Measurements from ENCODE around the gene UBE2G2.
"Not testable (repeated sequence)": the region's sequence is repeated elsewhere in the genome, so short reads cannot be mapped to it uniquely, and the experiment has no call there.

UBE2G2 gene

DNA sequence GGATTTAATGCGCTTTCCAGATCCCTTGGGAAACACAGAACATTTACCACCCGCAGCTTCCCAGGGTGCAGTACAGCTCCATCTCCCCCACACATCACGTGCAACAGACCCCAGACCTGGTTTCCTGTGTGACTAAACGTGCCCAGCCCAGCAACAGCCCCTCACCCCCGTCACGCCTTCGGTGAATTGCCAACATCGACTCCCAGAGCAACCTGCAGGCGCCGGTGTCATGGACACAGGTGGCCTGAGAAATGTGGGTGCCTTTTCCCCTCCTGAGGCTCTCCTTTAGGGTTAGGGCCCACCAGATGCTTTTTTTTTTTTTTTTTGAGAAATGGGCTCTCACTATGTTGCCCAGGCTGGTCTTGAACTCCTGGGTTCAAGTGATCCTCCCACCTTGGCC lies 40.5 kb upstream of the UBE2G2 start:
- no peak for TF ChIP-seq POLR2A (IDR thresholded peaks at IDR 0.05; ENCODE audit: low read depth, low read length)
- no peak for FAIRE-seq
- DNase-seq (ENCODE audit: insufficient read length, low spot score): no peak

- no peak for TF ChIP-seq POLR2A (IDR thresholded peaks at IDR 0.05; ENCODE audit: low read depth, low read length)
- no peak for DNase-seq (ENCODE audit: insufficient read length, low spot score)
- no peak for FAIRE-seq
Observed at GRCh38 chr21:44840771-44841170, 39.2 kb upstream of the UBE2G2 start.

DNA sequence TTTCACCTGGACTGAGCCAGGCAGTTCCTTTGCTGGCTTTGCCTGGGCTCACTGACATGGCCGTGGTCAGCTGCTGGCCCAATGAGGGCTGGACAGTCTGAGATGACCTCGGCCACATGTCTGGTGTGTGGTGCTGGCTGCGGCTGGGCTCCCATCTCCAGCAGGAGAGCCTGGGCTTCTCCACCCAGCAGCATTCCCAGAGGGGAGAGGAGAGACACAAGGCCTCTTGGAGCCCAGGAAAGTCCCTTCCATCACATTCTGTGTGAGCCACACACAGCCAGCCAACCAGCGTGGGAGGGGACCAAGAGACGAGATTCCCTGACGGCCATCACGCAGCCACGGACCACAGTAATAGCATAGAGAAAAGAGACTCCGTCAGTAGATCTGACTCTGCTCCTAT lies 37.3 kb upstream of the UBE2G2 start:
- TF ChIP-seq POLR2A (IDR thresholded peaks at IDR 0.05; ENCODE audit: low read depth, low read length): no peak
- FAIRE-seq (no peak), DNase-seq (ENCODE audit: insufficient read length, low spot score) (no peak)

GRCh38 chr21:44838039-44838895 lies 36.6 kb upstream of the UBE2G2 start:
- DNase-seq (ENCODE audit: insufficient read length, low spot score): no peak
- FAIRE-seq: no peak
- no peak for TF ChIP-seq POLR2A (IDR thresholded peaks at IDR 0.05; ENCODE audit: low read depth, low read length)

- FAIRE-seq: no peak
Observed at GRCh38 chr21:44837537-44837936, 35.9 kb upstream of the UBE2G2 start.

GRCh38 chr21:44836666-44837471 lies 35.2 kb upstream of the UBE2G2 start:
- FAIRE-seq: no peak
- TF ChIP-seq POLR2A (IDR thresholded peaks at IDR 0.05; ENCODE audit: low read depth, low read length): no peak
- peak; percentile 73 for DNase-seq (ENCODE audit: insufficient read length, low spot score)

More at GRCh38 chr21:44837537-44837936, 35.9 kb upstream of the UBE2G2 start:
- no peak for TF ChIP-seq POLR2A (IDR thresholded peaks at IDR 0.05; ENCODE audit: low read depth, low read length)
- no peak for DNase-seq (ENCODE audit: insufficient read length, low spot score)

GRCh38 chr21:44836349-44836665 lies 34.7 kb upstream of the UBE2G2 start:
- FAIRE-seq (no peak), DNase-seq (ENCODE audit: insufficient read length, low spot score) (no peak)
- no peak for TF ChIP-seq POLR2A (IDR thresholded peaks at IDR 0.05; ENCODE audit: low read depth, low read length)

- no peak for FAIRE-seq
- no peak for TF ChIP-seq POLR2A (IDR thresholded peaks at IDR 0.05; ENCODE audit: low read depth, low read length)
Observed at GRCh38 chr21:44835647-44835973, 34.0 kb upstream of the UBE2G2 start.

DNA sequence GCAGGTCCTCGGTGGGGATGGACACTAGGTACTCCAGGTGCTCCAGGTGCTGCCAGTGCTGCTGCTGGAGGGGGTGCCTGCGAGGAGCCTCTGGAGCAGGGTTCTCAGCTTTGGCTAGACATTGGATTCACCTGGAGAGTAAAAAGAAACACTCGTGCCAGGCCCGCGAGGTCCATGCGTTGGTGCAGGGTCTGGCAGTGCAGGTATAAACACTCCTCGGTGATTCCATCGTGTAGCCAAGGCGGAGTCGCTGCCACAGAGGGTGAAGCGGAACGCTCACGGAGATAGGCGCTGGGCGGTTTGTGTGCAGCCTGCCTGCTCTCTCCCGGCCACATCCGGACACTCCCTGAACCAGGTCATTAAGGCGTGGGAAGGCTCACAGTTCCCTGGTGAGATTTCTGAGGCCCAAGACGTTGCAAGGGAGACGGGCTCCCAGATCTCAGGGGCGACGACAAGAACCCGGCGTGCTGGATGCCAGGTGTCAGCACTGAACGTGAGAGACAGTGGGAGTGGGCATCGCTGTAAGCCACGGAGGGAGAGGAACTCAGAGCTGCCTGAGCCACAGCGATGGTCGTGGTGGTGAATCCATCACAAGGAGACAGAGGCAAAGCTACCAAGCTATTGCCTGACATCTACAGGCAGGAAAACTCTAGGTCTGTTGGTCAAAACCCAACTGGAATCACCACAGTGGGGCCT lies 33.5 kb upstream of the UBE2G2 start:
- DNase-seq (ENCODE audit: insufficient read length, low spot score) (no peak), FAIRE-seq (no peak)
- no peak for TF ChIP-seq POLR2A (IDR thresholded peaks at IDR 0.05; ENCODE audit: low read depth, low read length)

More at GRCh38 chr21:44835647-44835973, 34.0 kb upstream of the UBE2G2 start:
- no peak for DNase-seq (ENCODE audit: insufficient read length, low spot score)

DNA sequence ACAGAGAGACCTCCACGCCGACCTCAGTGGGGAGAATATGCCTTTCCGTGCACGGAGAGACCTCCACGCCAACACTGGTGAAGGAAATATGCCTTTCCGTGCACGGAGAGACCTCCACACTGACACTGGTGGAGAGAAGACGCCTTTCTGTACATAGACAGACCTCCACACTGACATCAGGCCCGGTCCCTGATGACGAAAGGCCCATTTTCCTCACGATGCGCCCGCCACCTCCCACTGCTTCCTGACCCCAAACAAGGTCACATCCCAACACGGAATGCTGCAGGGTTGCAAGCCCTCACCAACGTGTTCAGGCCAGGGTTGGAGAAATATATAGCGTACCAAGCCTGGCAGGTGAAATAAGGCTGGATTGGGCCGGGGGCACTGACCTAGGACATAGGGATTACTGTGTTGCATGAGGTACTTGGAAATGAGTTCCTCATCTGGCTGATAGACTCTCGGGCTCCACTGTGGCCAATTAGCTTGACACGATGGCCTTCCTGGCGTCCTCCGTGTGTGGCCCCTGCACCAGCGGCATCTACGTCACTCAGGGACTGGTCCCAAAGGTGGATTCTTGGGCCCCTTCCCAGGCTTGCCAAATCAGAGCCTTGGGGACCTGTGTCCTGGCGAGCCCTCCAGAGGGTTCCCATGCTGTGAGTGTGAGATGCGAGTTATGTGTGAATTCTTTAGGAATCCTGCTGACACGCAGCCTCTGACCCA lies 32.8 kb upstream of the UBE2G2 start:
- FAIRE-seq (no peak), DNase-seq (ENCODE audit: insufficient read length, low spot score) (no peak)
- TF ChIP-seq POLR2A (IDR thresholded peaks at IDR 0.05; ENCODE audit: low read depth, low read length): no peak

- TF ChIP-seq POLR2A (IDR thresholded peaks at IDR 0.05; ENCODE audit: low read depth, low read length): no peak
- no peak for FAIRE-seq
- no peak for DNase-seq (ENCODE audit: insufficient read length, low spot score)
Observed at GRCh38 chr21:44833663-44834062, 32.0 kb upstream of the UBE2G2 start.

- DNase-seq (ENCODE audit: insufficient read length, low spot score); FAIRE-seq: not testable (repeated sequence)
Observed at GRCh38 chr21:44832516-44833255, 31.1 kb upstream of the UBE2G2 start.

DNA sequence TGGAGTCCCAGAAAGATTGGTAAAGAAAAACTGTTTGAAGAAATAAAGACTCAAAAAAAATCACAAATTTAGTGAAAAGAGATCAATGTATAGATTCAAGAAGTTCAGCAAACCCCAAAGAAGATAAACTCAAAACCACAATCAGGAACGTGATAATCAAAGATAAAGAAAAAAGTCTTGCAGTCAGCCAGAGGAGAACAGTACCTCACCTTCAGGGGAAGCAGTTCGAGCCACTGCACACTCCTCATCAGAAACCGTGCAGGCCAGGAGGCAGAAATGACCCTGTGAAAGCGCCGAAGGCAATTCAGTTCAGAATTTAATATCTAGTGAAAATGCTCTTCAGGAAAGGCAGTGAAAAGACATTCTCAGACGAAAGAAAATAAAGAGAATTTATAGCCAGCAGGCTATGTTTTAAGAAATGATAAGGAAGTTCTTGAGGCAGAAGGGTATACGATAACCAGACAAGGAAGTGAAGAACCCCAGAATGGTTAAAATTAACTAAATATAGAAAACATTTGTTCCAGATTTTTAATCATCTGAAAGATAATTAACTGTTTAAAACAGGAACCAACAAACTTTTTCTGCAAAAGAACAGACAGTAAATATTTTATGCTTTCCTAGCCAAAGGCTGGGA lies 29.7 kb upstream of the UBE2G2 start:
- no peak for TF ChIP-seq POLR2A (IDR thresholded peaks at IDR 0.05; ENCODE audit: low read depth, low read length)
- DNase-seq (ENCODE audit: insufficient read length, low spot score) (no peak), FAIRE-seq (no peak)

Measured in H54 (cell line).